Bone marrow (tissue), 2 donors: Measurements from ENCODE around the gene NMRK1.

ENCODE experiments used
- DNase-seq, 2 donors: peaks; one replicate each; lab custom pipeline; 2025; lab: John Stamatoyannopoulos, UW

The NMRK1 gene

GRCh38 chr9:75102177-75102790, 14.3 kb upstream of the NMRK1 start:
- DNase-seq, result no peak

GRCh38 chr9:75101004-75101588, 13.1 kb upstream of the NMRK1 start:
- no peak for DNase-seq

GRCh38 chr9:75096796-75097195, 8.8 kb upstream of the NMRK1 start:
- DNase-seq, result no peak

- DNase-seq, result no peak
These were observed 4.8 kb upstream of the NMRK1 start for GRCh38 chr9:75092766-75093165.

- no peak for DNase-seq
These were observed 2.6 kb upstream of the NMRK1 start for GRCh38 chr9:75090579-75090978.

GRCh38 chr9:75089373-75089766, 1.4 kb upstream of the NMRK1 start:
- DNase-seq, result no peak

GRCh38 chr9:75088646-75089372, 854 bp upstream of the NMRK1 start:
- peak; percentile 32 to 54 for DNase-seq

- peak in 1 of 2 donors; percentile 38 for DNase-seq
These were observed 599 bp downstream of the NMRK1 start for GRCh38 chr9:75087289-75087823.

GRCh38 chr9:75086541-75087288, 1.2 kb downstream of the NMRK1 start:
- DNase-seq, result no peak

GRCh38 chr9:75085640-75086039, 2.3 kb downstream of the NMRK1 start:
- DNase-seq, result no peak

- DNase-seq, result no peak
These were observed 3.8 kb downstream of the NMRK1 start for GRCh38 chr9:75084081-75084672.

- no peak for DNase-seq
These were observed 4.6 kb downstream of the NMRK1 start for GRCh38 chr9:75083188-75083970.

GRCh38 chr9:75081632-75082031, 6.3 kb downstream of the NMRK1 start:
- DNase-seq, result no peak

- no peak for DNase-seq
These were observed 15.1 kb downstream of the NMRK1 start for GRCh38 chr9:75072895-75073294.

- no peak for DNase-seq
These were observed 16.3 kb downstream of the NMRK1 start for GRCh38 chr9:75071530-75072122.

GRCh38 chr9:75069171-75069570, 18.8 kb downstream of the NMRK1 start:
- DNase-seq, result no peak

- no peak for DNase-seq
These were observed 20.1 kb downstream of the NMRK1 start for GRCh38 chr9:75067894-75068293.

- DNase-seq, result no peak
These were observed 22.4 kb downstream of the NMRK1 start for GRCh38 chr9:75065510-75065909.

- DNase-seq, result no peak
These were observed 23.5 kb downstream of the NMRK1 start for GRCh38 chr9:75064307-75065025.
